Ishikawa (cell line): Measurements from ENCODE around the gene PTPRM.

Experiments
- CEBPB ChIP-seq: IDR thresholded peaks from 2 replicates; pipeline ENCODE4 v1.6.1; 2012
- CREB1 ChIP-seq: IDR thresholded peaks from 2 replicates; pipeline ENCODE4 v1.6.1; 2012; ENCODE audit warnings: low read depth
- EGR1 ChIP-seq: IDR thresholded peaks from 2 replicates; pipeline ENCODE4 v1.6.1; 2012
- EP300 ChIP-seq: IDR thresholded peaks from 2 replicates; pipeline ENCODE4 v1.6.1; 2012; ENCODE audit warnings: borderline replicate concordance
- FOXM1 ChIP-seq: IDR thresholded peaks from 2 replicates; pipeline ENCODE4 v1.6.1; 2012; ENCODE audit warnings: low read depth, borderline replicate concordance
- MAX ChIP-seq: IDR thresholded peaks from 2 replicates; pipeline ENCODE4 v1.6.1; 2012
- NFIC ChIP-seq: IDR thresholded peaks from 2 replicates; pipeline ENCODE4 v1.6.1; 2012
- RAD21 ChIP-seq: IDR thresholded peaks from 2 replicates; pipeline ENCODE4 v1.6.1; 2012; ENCODE audit warnings: low read depth
- REST ChIP-seq: IDR thresholded peaks from 2 replicates; pipeline ENCODE4 v1.6.1; 2012; ENCODE audit warnings: low read depth, mild to moderate bottlenecking
- TAF1 ChIP-seq: IDR thresholded peaks from 2 replicates; pipeline ENCODE4 v1.6.1; 2012; ENCODE audit warnings: low read depth, mild to moderate bottlenecking
- TCF12 ChIP-seq: IDR thresholded peaks from 2 replicates; pipeline ENCODE4 v1.6.1; 2012; ENCODE audit warnings: low read depth
- TEAD4 ChIP-seq: IDR thresholded peaks from 2 replicates; pipeline ENCODE4 v1.6.1; 2012
- USF1 ChIP-seq: IDR thresholded peaks from 2 replicates; pipeline ENCODE4 v1.6.1; 2012
- YY1 ChIP-seq: IDR thresholded peaks from 2 replicates; pipeline ENCODE4 v1.6.1; 2012; ENCODE audit warnings: low read depth
- ZBTB7A ChIP-seq: IDR thresholded peaks from 2 replicates; pipeline ENCODE4 v1.6.1; 2012; ENCODE audit warnings: low read depth

PTPRM gene

GRCh38 chr18:7566567-7567473 lies at the start of gene PTPRM:
PTPRM (plus strand) TSS chr18:7567316; CDS start chr18:7567819, 503 bp downstream.
- no peak for TF ChIP-seq RAD21
- no peak for TF ChIP-seq EP300
- no peak for TF ChIP-seq EGR1
- no peak for TF ChIP-seq TAF1
- no peak for TF ChIP-seq ZBTB7A
- TF ChIP-seq NFIC = no peak
- no peak for TF ChIP-seq CEBPB
- no peak for TF ChIP-seq TEAD4
- TF ChIP-seq USF1 = no peak
- TF ChIP-seq REST = no peak
- TF ChIP-seq YY1 = no peak
- TF ChIP-seq CREB1 = no peak
- no peak for TF ChIP-seq FOXM1
- TF ChIP-seq MAX = no peak

- no peak for TF ChIP-seq CEBPB
- TF ChIP-seq EP300 = no peak
- TF ChIP-seq TEAD4 = no peak
- no peak for TF ChIP-seq RAD21
- TF ChIP-seq REST = no peak
- TF ChIP-seq TAF1 = no peak
- no peak for TF ChIP-seq TCF12
- no peak for TF ChIP-seq NFIC
- TF ChIP-seq YY1 = no peak
- TF ChIP-seq USF1 = no peak
- TF ChIP-seq FOXM1 = no peak
- no peak for TF ChIP-seq MAX
- no peak for TF ChIP-seq ZBTB7A
Measured at GRCh38 chr18:7517852-7518251, 49.3 kb upstream of the PTPRM start.

- TF ChIP-seq USF1 (no peak), TCF12 (no peak), FOXM1 (no peak), CEBPB (no peak), NFIC (no peak), YY1 (no peak), EGR1 (no peak), EP300 (no peak), ZBTB7A (no peak), CREB1 (no peak), REST (no peak)
Measured at GRCh38 chr18:7520200-7520785, 46.8 kb upstream of the PTPRM start.
